GM18505 (cell line): ENCODE measurements around the gene IL10RB.

Experiments
- ATAC-seq: cut with Tn5 transposase; IDR thresholded peaks from one replicate; pipeline ENCODE4 v1.9.1; 2021; ENCODE audit not compliant: unreplicated experiment
- POLR2A ChIP-seq: IDR thresholded peaks from 4 replicates; pipeline ENCODE4 v1.6.1; 2011; ENCODE audit warnings: borderline replicate concordance; ENCODE audit not compliant: insufficient read depth, insufficient read length; ENCODE audit errors: extremely low read depth

Gene IL10RB

GRCh38 chr21:33290441-33290840 is 24.3 kb downstream of the IL10RB start:
- ATAC-seq, result no peak
- TF ChIP-seq POLR2A, result no peak

DNA sequence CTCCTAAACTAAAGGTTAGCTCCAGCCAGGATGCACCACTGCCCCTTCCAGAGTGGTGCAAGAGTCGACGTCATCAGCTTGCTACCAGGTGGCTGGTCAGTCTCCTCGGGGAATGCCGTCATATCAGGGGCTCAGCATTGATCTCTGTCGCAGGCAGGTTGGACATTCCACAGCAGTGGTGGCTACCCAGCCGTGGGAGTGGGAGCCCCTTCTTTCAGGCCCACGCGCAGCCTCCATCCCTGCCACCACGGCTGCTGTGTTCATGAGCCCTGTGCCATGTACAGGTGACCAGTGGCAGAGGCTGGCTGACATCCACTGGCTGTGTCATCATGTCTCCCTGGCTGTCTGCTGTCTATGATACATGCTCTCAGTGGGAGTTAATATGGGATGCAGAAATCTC is 25.5 kb downstream of the IL10RB start:
- ATAC-seq, result no peak
- TF ChIP-seq POLR2A, result no peak

DNA sequence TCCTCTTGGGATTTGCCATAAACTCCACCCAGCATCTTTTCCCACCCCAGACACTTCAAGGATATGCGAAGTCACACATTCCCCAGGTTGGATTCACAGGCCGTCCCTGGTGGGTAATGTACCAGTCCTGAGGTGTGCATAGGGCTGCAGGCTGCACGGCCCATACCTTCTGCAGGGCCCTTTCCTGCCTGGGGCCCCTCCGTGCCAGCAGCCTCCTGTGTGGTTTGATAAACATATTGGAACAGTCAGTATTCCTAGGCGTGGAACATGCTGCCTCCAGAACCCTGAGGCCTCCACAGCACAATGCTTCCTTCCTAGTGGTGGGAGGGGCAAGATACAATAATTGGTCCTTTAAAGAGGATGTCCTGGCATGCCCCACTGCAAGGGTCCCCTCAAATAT is 26.6 kb downstream of the IL10RB start:
- no peak for TF ChIP-seq POLR2A
- no peak for ATAC-seq

- TF ChIP-seq POLR2A, result no peak
- no peak for ATAC-seq
These were observed 27.0 kb downstream of the IL10RB start for GRCh38 chr21:33293136-33293535.

GRCh38 chr21:33293811-33294216 is 27.6 kb downstream of the IL10RB start:
- TF ChIP-seq POLR2A, result no peak
- ATAC-seq, result no peak

GRCh38 chr21:33296156-33296555 is 30.0 kb downstream of the IL10RB start:
- TF ChIP-seq POLR2A, result no peak
- ATAC-seq, result no peak

- no peak for ATAC-seq
- peak; percentile 50 for TF ChIP-seq POLR2A
These were observed 33.1 kb downstream of the IL10RB start for GRCh38 chr21:33299181-33299752.

GRCh38 chr21:33300701-33301631 is 34.8 kb downstream of the IL10RB start:
- TF ChIP-seq POLR2A, result no peak
- no peak for ATAC-seq

- no peak for TF ChIP-seq POLR2A
- ATAC-seq, result no peak
These were observed 35.5 kb downstream of the IL10RB start for GRCh38 chr21:33301632-33302002.

GRCh38 chr21:33302055-33302454 is 35.9 kb downstream of the IL10RB start:
- TF ChIP-seq POLR2A, result no peak

GRCh38 chr21:33302796-33303195 is 36.6 kb downstream of the IL10RB start:
- no peak for TF ChIP-seq POLR2A
- no peak for ATAC-seq

More at GRCh38 chr21:33302055-33302454, 35.9 kb downstream of the IL10RB start:
- ATAC-seq, result no peak

DNA sequence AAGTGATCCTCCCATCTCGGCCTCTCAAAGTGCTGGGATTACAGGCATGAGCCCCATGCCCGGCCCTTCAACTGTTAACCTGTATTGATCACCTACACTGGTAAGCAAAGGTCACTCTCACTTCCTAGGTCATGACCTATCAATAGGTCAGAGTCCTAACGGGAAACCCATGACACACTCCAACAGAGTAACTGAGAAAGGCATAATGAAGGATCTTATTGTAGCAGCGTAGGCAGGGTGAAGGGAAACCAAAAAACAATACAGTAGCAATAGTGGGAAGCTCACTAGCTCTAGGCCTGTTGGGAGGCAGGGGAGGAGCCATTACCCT is 39.1 kb downstream of the IL10RB start:
- TF ChIP-seq POLR2A, result no peak
- no peak for ATAC-seq

- ATAC-seq, result no peak
- no peak for TF ChIP-seq POLR2A
These were observed 39.8 kb downstream of the IL10RB start for GRCh38 chr21:33305938-33306337.
